PC-3 (cell line): ENCODE data around the gene CPLX1.

Source experiments
- CTCF ChIP-seq: fragments of 300-600 bp; sonication (generic); conservative IDR thresholded peaks from 2 replicates; pipeline ENCODE4 v1.5.1; 2017; ENCODE audit warnings: antibody characterized with exemption, low read depth, mild to moderate bottlenecking, low read length
- EZH2 ChIP-seq: fragments of 300-600 bp; sonication (generic); IDR thresholded peaks from one replicate; pipeline ENCODE4 v1.6.1; 2017; ENCODE audit warnings: antibody characterized with exemption, mild to moderate bottlenecking, low read length; ENCODE audit not compliant: unreplicated experiment

- TF ChIP-seq CTCF (no peak), EZH2 (no peak)
Measured at GRCh38 chr4:796206-796605, 29.7 kb downstream of the CPLX1 start.
